ENCODE data around the gene IVD. TPM values are rescaled to one million over a fixed set of nuclear protein-coding genes. Genes with fewer than 3 reads are reported as not detected.

IVD gene
- polyA plus RNA-seq, 1 of the 3 experiments (the other 2 are of a cell fraction), result 54.2 TPM

DNA sequence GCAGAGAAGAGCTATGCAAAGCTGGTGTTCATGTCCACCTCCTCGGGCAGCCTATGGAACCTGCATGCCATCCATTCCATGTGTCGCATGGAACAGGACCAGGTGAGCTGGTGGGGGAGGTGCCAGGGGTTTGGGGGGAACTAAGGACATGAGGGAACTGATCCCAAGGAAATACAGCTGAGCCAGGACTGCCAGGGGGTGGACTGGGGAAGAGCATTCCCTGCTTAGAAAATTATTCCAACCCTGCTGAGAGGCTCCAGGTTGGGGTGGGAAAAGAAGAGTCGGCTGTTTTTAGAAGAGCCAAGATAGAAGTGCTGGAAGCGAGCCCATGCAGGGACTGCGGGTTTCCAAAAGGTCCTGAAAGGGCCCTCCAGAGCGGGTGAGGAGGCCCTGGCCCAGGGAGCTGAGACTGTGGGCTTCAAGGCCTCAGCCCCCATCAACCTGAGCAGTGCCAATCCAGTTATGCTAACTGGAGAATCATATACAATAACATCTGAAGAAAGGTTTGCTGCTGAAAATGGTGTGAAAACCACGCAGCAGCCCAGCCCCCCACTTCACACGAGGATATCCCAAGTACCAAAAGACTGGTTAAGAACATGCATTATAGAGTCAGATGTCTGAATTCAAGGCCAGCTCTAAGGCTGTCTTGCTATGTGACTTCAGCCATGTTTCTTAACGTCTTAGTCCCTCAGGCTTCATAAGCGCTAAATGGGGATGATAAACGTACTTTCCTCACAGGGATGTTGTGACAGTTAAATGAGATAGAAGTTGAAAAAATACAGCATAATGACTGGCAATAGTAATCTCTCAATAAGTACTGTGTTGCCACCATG, 39.8 kb upstream of the IVD start:
- no peak overlapping the region for H2AFZ ChIP-seq (ENCODE audit: low read depth)
- H3K9me2 ChIP-seq, result no peaks in the 10 kb centered on the region
- TF ChIP-seq MEF2A (IDR thresholded peaks at IDR 0.05; ENCODE audit: borderline replicate concordance, low read depth) (no peak), GABPA (IDR thresholded peaks at IDR 0.05; ENCODE audit: low read depth) (no peak), CTCF (IDR thresholded peaks at IDR 0.05) (no peak), IRF3 (IDR thresholded peaks at IDR 0.05; ENCODE audit: low read depth, low read length) (no peak), EZH2phosphoT487 (IDR thresholded peaks at IDR 0.05; ENCODE audit: borderline replicate concordance, low read depth) (no peak), MXI1 (IDR thresholded peaks at IDR 0.05; ENCODE audit: low read depth, low read length) (no peak), NRF1 (IDR thresholded peaks at IDR 0.05; ENCODE audit: low read depth, low read length) (no peak), JUND (IDR thresholded peaks at IDR 0.05) (no peak), NFIC (IDR thresholded peaks at IDR 0.05; ENCODE audit: borderline replicate concordance) (no peak), RXRA (IDR thresholded peaks at IDR 0.05; ENCODE audit: borderline replicate concordance, low read depth) (no peak), GATA2 (CRISPR knock-in tag; IDR thresholded peaks at IDR 0.05) (no peak), FOXJ3 (CRISPR knock-in tag; IDR thresholded peaks at IDR 0.05) (no peak)
- TF ChIP-seq, protein P1, sequence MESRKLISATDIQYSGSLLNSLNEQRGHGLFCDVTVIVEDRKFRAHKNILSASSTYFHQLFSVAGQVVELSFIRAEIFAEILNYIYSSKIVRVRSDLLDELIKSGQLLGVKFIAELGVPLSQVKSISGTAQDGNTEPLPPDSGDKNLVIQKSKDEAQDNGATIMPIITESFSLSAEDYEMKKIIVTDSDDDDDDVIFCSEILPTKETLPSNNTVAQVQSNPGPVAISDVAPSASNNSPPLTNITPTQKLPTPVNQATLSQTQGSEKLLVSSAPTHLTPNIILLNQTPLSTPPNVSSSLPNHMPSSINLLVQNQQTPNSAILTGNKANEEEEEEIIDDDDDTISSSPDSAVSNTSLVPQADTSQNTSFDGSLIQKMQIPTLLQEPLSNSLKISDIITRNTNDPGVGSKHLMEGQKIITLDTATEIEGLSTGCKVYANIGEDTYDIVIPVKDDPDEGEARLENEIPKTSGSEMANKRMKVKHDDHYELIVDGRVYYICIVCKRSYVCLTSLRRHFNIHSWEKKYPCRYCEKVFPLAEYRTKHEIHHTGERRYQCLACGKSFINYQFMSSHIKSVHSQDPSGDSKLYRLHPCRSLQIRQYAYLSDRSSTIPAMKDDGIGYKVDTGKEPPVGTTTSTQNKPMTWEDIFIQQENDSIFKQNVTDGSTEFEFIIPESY (IDR thresholded peaks at IDR 0.05; ENCODE audit: borderline replicate concordance, low read depth), result no peak
- TF ChIP-seq, protein P2, sequence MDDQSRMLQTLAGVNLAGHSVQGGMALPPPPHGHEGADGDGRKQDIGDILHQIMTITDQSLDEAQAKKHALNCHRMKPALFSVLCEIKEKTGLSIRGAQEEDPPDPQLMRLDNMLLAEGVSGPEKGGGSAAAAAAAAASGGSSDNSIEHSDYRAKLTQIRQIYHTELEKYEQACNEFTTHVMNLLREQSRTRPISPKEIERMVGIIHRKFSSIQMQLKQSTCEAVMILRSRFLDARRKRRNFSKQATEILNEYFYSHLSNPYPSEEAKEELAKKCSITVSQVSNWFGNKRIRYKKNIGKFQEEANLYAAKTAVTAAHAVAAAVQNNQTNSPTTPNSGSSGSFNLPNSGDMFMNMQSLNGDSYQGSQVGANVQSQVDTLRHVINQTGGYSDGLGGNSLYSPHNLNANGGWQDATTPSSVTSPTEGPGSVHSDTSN (IDR thresholded peaks at IDR 0.05), result no peak
- no peaks in the 10 kb centered on the region for H3F3A ChIP-seq (replicated peaks; ENCODE audit: insufficient read depth)
- 79% methylated on average over 11 of the region's 11 CpGs for WGBS (ENCODE audit: low lambda C conversion rate)
- H3K27me3 ChIP-seq (ENCODE audit: insufficient read depth), result 0 out of 2 replicates have a peak, but pooled peaks cover 1% of the 10 kb centered on the region
- H3K9ac ChIP-seq, result no peak overlapping the region
- no peak overlapping the region for H3K4me3 ChIP-seq (ENCODE audit: low read depth in 2 of 2, low read length in 1 of 2)
- POLR2A ChIA-PET, result interaction anchor here (0.5 to 1.2 kb wide), 2 partner anchors 25 to 124 kb away, joined by 4 to 6 read pairs; partner anchors contain the start of gene CCDC9B
- H3K9me3 ChIP-seq, result no peaks in the 10 kb centered on the region
- peaks cover 0 to 17% of the 10 kb centered on the region in 2 experiments; a peak in 1 of 4 replicates for H3K4me1 ChIP-seq (ENCODE audit: control insufficient read depth in 1 of 2, insufficient read depth in 2 of 2, low read depth in 1 of 2, low read length in 1 of 2)
- no peaks in the 10 kb centered on the region for H3K79me2 ChIP-seq (ENCODE audit: insufficient read depth)
- CTCF ChIA-PET, result interaction anchor here (1.2 to 70.6 kb wide), 4 partner anchors 8 to 56 kb away, joined by 3 to 2194 read pairs (median 16); partner anchors contain the start of genes ANKRD63, CCDC9B, DISP2 and INAFM2
- no peak overlapping the region for H3K4me2 ChIP-seq
- DNase-seq, result no peak
- H3K36me3 ChIP-seq (replicated peaks in 1 of 2; ENCODE audit: control insufficient read depth in 1 of 2, insufficient read depth in 2 of 2, low read length in 1 of 2), result no peaks in the 10 kb centered on the region
- H4K20me1 ChIP-seq (ENCODE audit: insufficient read depth), result no peaks in the 10 kb centered on the region
- H3K27ac ChIP-seq (ENCODE audit: low read depth in 2 of 2, low read length in 1 of 2), result no peak overlapping the region

Data from SK-N-SH (cell line).